ENCODE measurements around the gene CD300LD.

Gene CD300LD

GRCh38 chr17:74608511-74608910 is 16.4 kb upstream of the CD300LD start:
- in situ Hi-C loops (cut with MboI; ENCODE audit: low pct_unique_long_range_greater_than_20kb, low sequenced_read_pairs, unreplicated experiment) = no loop called here
- TF ChIP-seq, protein P1, sequence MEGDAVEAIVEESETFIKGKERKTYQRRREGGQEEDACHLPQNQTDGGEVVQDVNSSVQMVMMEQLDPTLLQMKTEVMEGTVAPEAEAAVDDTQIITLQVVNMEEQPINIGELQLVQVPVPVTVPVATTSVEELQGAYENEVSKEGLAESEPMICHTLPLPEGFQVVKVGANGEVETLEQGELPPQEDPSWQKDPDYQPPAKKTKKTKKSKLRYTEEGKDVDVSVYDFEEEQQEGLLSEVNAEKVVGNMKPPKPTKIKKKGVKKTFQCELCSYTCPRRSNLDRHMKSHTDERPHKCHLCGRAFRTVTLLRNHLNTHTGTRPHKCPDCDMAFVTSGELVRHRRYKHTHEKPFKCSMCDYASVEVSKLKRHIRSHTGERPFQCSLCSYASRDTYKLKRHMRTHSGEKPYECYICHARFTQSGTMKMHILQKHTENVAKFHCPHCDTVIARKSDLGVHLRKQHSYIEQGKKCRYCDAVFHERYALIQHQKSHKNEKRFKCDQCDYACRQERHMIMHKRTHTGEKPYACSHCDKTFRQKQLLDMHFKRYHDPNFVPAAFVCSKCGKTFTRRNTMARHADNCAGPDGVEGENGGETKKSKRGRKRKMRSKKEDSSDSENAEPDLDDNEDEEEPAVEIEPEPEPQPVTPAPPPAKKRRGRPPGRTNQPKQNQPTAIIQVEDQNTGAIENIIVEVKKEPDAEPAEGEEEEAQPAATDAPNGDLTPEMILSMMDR (IDR thresholded peaks at IDR 0.05; ENCODE audit: extremely low read depth, insufficient read depth, missing control alignments) = no peak
- no peak for DNase-seq (ENCODE audit: low spot score)

DNA sequence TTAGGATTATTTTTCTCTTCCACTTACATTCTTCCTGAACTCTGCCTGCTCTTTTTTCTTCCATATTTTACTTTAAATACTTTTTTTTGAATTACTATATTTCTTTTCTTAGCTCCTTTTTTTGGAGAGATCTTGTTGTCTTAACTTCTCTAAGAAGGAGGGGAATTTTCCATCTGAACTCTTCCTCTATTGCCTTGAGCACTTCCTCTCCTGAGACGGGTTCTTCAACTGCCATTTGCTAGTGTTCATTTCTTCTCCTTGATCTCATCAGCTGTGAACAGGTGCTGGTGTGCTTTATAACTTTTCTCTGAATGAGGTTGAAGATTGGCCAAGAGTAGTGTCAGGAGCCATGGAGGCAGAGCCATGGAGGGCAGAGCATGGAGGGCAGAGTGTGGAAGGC is 15.1 kb upstream of the CD300LD start:
- DNase-seq (ENCODE audit: low spot score) = no peak
- TF ChIP-seq, protein P1 (IDR thresholded peaks at IDR 0.05; ENCODE audit: extremely low read depth, insufficient read depth, missing control alignments) = no peak
- in situ Hi-C loops (cut with MboI; ENCODE audit: low pct_unique_long_range_greater_than_20kb, low sequenced_read_pairs, unreplicated experiment) = no loop called here

- no peak for DNase-seq (ENCODE audit: low spot score)
- in situ Hi-C loops (cut with MboI; ENCODE audit: low pct_unique_long_range_greater_than_20kb, low sequenced_read_pairs, unreplicated experiment) = no loop called here
- TF ChIP-seq, protein P1 (IDR thresholded peaks at IDR 0.05; ENCODE audit: extremely low read depth, insufficient read depth, missing control alignments) = no peak
Measured at GRCh38 chr17:74606050-74606449, 14.0 kb upstream of the CD300LD start.

DNA sequence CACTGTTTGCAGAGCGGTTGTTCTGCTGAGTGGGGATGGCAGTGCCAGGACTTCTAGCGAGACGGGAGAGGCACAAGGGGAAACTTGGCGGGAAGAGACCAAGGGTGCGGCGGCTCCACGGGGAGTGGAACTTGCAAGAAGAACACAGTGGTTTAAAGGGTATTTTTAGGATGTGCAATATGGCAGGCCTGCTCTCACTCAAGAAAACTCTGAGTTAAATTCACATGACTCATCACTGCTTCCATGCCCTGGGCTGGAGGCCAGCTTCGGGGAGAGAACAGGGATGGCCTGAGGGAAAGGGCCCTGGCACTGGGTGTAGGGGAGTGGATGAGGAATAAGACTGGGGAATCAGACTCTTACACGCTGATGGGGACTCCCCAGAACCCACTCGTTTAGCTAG is 13.3 kb upstream of the CD300LD start:
- TF ChIP-seq, protein P1 (IDR thresholded peaks at IDR 0.05; ENCODE audit: extremely low read depth, insufficient read depth, missing control alignments) = no peak
- in situ Hi-C loops (cut with MboI; ENCODE audit: low pct_unique_long_range_greater_than_20kb, low sequenced_read_pairs, unreplicated experiment) = no loop called here

DNA sequence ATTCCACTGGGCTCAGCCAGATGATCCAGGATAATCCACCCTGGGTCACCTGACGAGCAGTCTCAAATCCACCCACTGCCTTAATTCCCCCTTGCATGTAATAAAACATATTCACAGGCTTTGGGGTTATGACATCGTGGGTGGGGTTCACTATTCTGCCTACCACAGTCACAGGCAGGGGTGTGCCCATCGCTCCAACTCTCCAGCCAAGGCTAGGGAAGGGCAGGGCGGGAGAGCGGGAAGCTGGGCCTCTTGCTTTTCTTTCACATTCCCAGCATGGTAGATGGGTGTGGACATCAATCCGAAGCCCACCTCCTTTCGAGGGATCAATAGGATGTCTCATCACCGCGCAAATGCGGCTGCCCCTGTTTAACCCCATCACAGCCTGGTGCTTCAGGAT is 12.7 kb upstream of the CD300LD start:
- in situ Hi-C loops (cut with MboI; ENCODE audit: low pct_unique_long_range_greater_than_20kb, low sequenced_read_pairs, unreplicated experiment) = no loop called here
- DNase-seq (ENCODE audit: low spot score) = no peak
- TF ChIP-seq, protein P1 (IDR thresholded peaks at IDR 0.05; ENCODE audit: extremely low read depth, insufficient read depth, missing control alignments) = no peak

More for the DNA sequence above, 13.3 kb upstream of the CD300LD start:
- DNase-seq (ENCODE audit: low spot score) = no peak

DNA sequence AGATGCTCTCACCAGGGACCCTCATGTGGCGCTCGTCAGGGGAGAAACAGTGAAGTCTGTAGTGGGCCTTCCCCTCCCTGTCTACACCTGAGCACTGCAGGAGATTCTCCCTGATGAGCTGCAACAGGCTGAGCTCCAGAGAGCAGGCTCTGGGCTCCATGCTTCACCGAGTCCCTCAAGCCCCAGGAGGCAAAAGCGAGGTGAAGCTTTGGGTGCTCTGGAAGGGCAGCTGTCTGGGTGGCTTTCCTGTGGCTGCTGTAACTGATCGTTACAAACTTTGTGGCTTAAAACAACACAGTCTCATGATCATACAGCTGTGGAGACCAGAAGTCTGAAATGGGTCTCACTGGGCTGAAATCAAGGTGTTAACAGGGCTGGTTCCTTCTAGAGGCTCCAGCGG is 12.1 kb upstream of the CD300LD start:
- TF ChIP-seq, protein P1 (IDR thresholded peaks at IDR 0.05; ENCODE audit: extremely low read depth, insufficient read depth, missing control alignments) = no peak
- in situ Hi-C loops (cut with MboI; ENCODE audit: low pct_unique_long_range_greater_than_20kb, low sequenced_read_pairs, unreplicated experiment) = no loop called here
- DNase-seq (ENCODE audit: low spot score) = no peak

- in situ Hi-C loops (cut with MboI; ENCODE audit: low pct_unique_long_range_greater_than_20kb, low sequenced_read_pairs, unreplicated experiment) = no loop called here
- TF ChIP-seq, protein P1 (IDR thresholded peaks at IDR 0.05; ENCODE audit: extremely low read depth, insufficient read depth, missing control alignments) = no peak
- no peak for DNase-seq (ENCODE audit: low spot score)
Measured at GRCh38 chr17:74603746-74604145, 11.7 kb upstream of the CD300LD start.
